ENCODE data around the gene ATP2B2.

GRCh38 chr3:10550705-10551104 lies 45.3 kb upstream of the ATP2B2 start:
- TF ChIP-seq, protein P1, sequence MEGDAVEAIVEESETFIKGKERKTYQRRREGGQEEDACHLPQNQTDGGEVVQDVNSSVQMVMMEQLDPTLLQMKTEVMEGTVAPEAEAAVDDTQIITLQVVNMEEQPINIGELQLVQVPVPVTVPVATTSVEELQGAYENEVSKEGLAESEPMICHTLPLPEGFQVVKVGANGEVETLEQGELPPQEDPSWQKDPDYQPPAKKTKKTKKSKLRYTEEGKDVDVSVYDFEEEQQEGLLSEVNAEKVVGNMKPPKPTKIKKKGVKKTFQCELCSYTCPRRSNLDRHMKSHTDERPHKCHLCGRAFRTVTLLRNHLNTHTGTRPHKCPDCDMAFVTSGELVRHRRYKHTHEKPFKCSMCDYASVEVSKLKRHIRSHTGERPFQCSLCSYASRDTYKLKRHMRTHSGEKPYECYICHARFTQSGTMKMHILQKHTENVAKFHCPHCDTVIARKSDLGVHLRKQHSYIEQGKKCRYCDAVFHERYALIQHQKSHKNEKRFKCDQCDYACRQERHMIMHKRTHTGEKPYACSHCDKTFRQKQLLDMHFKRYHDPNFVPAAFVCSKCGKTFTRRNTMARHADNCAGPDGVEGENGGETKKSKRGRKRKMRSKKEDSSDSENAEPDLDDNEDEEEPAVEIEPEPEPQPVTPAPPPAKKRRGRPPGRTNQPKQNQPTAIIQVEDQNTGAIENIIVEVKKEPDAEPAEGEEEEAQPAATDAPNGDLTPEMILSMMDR (IDR thresholded peaks at IDR 0.05; ENCODE audit: control extremely low read depth in 1 of 3, insufficient read depth in 1 of 3, low read depth in 1 of 3, low read length in 3 of 3), result no peak
- TF ChIP-seq SP4 (IDR thresholded peaks at IDR 0.05; ENCODE audit: low read length) (no peak), TBP (IDR thresholded peaks at IDR 0.05; ENCODE audit: low read depth, low read length) (no peak), TAF1 (IDR thresholded peaks at IDR 0.05; ENCODE audit: low read depth, low read length) (no peak), CHD2 (IDR thresholded peaks at IDR 0.05; ENCODE audit: low read length) (no peak), POLR2A (IDR thresholded peaks at IDR 0.05; ENCODE audit: control extremely low read depth in 1 of 2, low read depth in 2 of 2, low read length in 2 of 2) (no peak), MAFK (IDR thresholded peaks at IDR 0.05; ENCODE audit: low read depth, low read length) (no peak), KDM1A (IDR thresholded peaks at IDR 0.05; ENCODE audit: borderline replicate concordance, low read length) (no peak), EZH2 (IDR thresholded peaks at IDR 0.05; ENCODE audit: low read depth, low read length, severe bottlenecking) (no peak), SRF (IDR thresholded peaks at IDR 0.05; ENCODE audit: low read depth, low read length) (no peak), SUZ12 (IDR thresholded peaks at IDR 0.05; ENCODE audit: low read length) (no peak), EP300 (IDR thresholded peaks at IDR 0.05; ENCODE audit: borderline replicate concordance in 1 of 2, low read depth in 2 of 2, low read length in 2 of 2) (no peak), POLR2AphosphoS5 (IDR thresholded peaks at IDR 0.05; ENCODE audit: low read depth, low read length) (no peak)

All from H1 (cell line).